Skeletal muscle satellite cell (primary cell): ENCODE results near the gene SCYL1.

ENCODE experiments used
- H3K27me3 ChIP-seq: 2 replicates; pipeline ENCODE4 v1.7.0; 2013; ENCODE audit warnings: low read length; ENCODE audit not compliant: control insufficient read depth, insufficient read depth
- H3K36me3 ChIP-seq: 2 replicates; pipeline ENCODE4 v1.7.0; 2013; ENCODE audit warnings: mild to moderate bottlenecking, control low read depth, low read length; ENCODE audit not compliant: insufficient read depth
- H3K4me1 ChIP-seq: 2 replicates; pipeline ENCODE4 v1.7.0; 2013; ENCODE audit warnings: low read length; ENCODE audit not compliant: control insufficient read depth, insufficient read depth
- H3K4me2 ChIP-seq: 2 replicates; pipeline ENCODE4 v1.7.0; 2013; ENCODE audit warnings: mild to moderate bottlenecking, low read length
- H3K4me3 ChIP-seq: 2 replicates; pipeline ENCODE4 v1.7.0; 2013; ENCODE audit warnings: low read length
- H3K9ac ChIP-seq: 2 replicates; pipeline ENCODE4 v1.7.0; 2013; ENCODE audit warnings: mild to moderate bottlenecking, low read depth, low read length, moderate library complexity
- H3K9me3 ChIP-seq: replicated peaks from 2 replicates; pipeline ENCODE4 v1.7.0; 2013; ENCODE audit warnings: mild to moderate bottlenecking, control low read depth, low read length

SCYL1 gene

DNA sequence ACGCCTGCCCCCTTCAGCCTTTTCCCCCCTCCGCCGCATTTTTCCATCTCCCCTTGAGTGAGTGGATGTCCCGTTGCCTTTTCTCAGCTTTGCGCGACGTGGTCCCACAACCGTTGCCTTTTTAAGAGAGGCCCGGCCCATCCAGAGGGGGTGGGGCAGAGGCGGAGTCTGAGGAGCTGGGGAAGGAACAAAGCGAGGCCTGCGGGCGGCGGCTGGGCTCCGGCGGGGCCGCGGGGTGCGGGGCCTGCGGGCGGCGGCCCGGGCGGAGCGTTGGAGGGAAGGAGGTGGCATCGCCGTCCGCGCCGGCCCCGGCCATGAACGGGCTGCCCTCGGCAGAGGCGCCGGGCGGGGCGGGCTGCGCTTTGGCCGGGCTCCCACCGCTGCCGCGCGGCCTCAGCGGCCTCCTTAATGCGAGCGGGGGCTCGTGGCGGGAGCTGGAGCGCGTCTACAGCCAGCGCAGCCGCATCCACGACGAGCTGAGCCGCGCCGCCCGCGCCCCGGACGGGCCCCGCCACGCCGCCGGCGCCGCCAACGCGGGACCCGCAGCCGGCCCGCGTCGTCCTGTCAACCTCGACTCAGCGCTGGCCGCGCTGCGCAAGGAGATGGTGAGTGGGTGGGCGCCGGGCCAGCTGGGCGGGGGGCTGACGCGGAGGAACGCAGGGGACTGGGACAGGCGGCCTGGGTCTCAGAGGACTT is 47.6 kb downstream of the SCYL1 start, which contains the start of gene FAM89B:
Gene FAM89B (plus strand): TSS at position 183 of the 696 bp plus-strand sequence. CDS start 132 bp downstream, at position 315.
- peaks cover 4% of the 10 kb centered on the region for H3K36me3 ChIP-seq
- H3K4me1 ChIP-seq: peaks cover 61% of the 10 kb centered on the region
- peak within 1 kb of the TSS; percentile 98 for H3K4me3 ChIP-seq
- no peaks in the 10 kb centered on the region for H3K9me3 ChIP-seq
- H3K4me2 ChIP-seq: peak within 1 kb of the TSS; percentile 96
- H3K27me3 ChIP-seq: no peaks in the 10 kb centered on the region
- H3K9ac ChIP-seq: peak within 1 kb of the TSS; percentile 92

DNA sequence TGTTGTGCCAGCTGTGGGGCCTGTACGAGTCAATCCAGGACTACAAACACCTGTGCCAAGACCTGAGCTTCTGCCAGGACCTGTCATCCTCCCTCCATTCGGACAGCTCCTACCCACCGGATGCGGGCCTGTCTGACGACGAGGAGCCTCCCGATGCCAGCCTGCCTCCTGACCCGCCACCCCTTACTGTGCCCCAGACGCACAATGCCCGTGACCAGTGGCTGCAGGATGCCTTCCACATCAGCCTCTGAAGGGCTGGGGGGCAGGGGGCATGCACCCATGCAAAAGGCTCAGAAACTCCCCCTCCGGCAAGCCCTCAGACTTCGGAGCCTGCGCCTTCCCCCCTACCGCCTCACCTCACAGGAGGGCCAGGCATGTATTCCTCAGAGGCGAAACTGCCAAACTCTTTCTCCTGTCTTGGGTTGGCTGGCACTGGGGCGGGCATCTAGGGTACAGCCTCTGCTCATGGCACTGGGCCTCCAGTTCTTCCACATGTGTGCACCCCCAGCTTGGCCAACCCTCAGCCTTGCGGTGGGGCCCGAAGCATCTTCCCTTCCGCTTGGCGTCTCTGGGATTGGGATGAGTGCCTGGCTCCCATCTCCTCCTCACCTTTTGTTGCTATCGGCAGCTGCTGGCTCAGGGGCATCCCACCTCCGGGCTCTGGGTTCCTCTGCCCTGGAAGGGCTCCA is 48.7 kb downstream of the SCYL1 start:
- Histone ChIP-seq H3K36me3 (peaks cover 7% of the 10 kb centered on the region), H3K4me3 (peak overlapping the region; percentile 76), H3K4me2 (peak overlapping the region; percentile 96), H3K9me3 (no peaks in the 10 kb centered on the region), H3K27me3 (no peaks in the 10 kb centered on the region), H3K4me1 (peaks cover 68% of the 10 kb centered on the region), H3K9ac (peak overlapping the region; percentile 92)

- Histone ChIP-seq H3K9me3 (no peaks in the 10 kb centered on the region), H3K27me3 (no peaks in the 10 kb centered on the region), H3K4me3 (peak overlapping the region; percentile 76), H3K9ac (peak overlapping the region; percentile 92), H3K4me2 (peak overlapping the region; percentile 96), H3K4me1 (peaks cover 61% of the 10 kb centered on the region), H3K36me3 (peaks cover 7% of the 10 kb centered on the region)
Observed at GRCh38 chr11:65574109-65574810, 49.4 kb downstream of the SCYL1 start.

DNA sequence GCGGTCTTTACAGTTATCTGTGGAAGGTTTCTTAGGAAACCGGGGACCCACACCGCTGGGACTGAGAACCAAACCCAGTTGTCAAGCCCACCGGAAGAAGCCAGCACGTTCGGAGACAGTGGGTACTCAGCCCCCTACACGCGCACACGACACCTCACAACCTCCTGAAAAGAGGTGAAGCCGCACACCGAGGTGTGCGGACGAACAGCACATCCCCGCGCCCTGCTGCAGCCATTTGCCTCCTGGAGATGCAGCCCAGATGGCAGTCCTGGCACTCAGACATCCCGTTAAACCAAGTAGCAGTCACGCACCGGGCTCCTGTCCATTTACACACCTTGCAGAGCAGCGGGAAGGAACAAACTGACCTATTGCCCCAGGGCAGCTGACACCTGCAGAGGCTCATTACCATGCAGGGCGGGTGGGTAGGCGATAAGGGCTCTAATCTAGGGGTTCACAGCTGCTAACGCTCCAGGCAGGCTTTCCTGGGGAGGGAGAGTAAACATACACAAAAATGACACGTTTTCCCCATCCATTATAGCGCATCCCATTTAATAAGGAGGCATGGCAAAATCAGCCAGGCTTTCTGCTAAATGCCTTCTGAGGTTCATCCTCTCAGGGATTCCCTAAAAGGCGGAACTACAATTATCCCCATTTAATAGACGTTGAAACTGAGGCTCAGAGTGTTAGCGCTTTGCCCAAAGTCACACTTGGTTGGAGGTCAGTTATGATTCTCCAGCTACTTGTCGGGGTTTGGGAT is 50.1 kb downstream of the SCYL1 start:
- Histone ChIP-seq H3K9me3 (no peaks in the 10 kb centered on the region), H3K36me3 (peaks cover 13% of the 10 kb centered on the region), H3K4me3 (peak overlapping the region; percentile 76), H3K4me1 (peaks cover 58% of the 10 kb centered on the region), H3K27me3 (no peaks in the 10 kb centered on the region), H3K4me2 (peak overlapping the region; percentile 96), H3K9ac (peak overlapping the region; percentile 52)

DNA sequence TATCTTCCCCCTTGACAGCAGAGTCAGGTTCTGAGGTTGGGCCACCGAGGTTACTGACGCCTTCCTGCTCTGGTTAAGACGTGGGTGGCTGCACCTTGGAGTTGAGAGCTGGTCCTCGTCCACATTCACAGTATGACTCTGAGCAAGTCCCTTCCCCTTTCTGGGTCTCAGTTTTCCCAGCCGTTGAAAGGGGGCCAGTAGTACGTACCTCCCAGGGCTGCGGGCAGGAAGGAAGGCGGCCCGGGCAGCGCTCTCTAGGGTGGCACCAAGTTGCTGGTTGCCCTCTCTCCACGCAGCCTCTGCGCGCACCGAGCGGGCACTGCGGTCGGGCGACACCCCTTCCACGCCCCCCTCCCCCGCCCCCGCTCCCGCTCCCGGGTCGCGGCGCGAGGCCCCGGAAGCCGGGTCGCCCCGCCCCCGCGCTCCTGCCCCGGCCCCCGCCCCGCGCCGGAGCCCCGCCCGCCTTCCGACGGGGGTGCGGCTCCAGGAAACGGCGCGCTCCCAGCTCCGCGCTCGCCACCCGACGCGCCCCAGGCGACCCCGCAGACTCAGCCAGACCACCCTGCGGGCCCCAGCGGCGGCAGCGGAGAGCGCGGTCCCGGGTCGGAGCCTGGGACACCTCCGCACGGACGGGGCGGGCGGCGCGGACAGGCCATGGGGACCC is 50.8 kb downstream of the SCYL1 start, which contains the start of gene EHBP1L1:
Gene EHBP1L1 (plus strand): TSS at position 486 of the 664 bp plus-strand sequence. CDS start 250 bp downstream, outside the sequence.
- H3K9me3 ChIP-seq: no peaks in the 10 kb centered on the region
- H3K4me1 ChIP-seq: peaks cover 58% of the 10 kb centered on the region
- peaks cover 20% of the 10 kb centered on the region for H3K36me3 ChIP-seq
- H3K27me3 ChIP-seq: no peaks in the 10 kb centered on the region
- H3K4me2 ChIP-seq: peak within 1 kb of the TSS; percentile 96
- H3K4me3 ChIP-seq: peak within 1 kb of the TSS; percentile 76
- peak within 1 kb of the TSS; percentile 84 for H3K9ac ChIP-seq

DNA sequence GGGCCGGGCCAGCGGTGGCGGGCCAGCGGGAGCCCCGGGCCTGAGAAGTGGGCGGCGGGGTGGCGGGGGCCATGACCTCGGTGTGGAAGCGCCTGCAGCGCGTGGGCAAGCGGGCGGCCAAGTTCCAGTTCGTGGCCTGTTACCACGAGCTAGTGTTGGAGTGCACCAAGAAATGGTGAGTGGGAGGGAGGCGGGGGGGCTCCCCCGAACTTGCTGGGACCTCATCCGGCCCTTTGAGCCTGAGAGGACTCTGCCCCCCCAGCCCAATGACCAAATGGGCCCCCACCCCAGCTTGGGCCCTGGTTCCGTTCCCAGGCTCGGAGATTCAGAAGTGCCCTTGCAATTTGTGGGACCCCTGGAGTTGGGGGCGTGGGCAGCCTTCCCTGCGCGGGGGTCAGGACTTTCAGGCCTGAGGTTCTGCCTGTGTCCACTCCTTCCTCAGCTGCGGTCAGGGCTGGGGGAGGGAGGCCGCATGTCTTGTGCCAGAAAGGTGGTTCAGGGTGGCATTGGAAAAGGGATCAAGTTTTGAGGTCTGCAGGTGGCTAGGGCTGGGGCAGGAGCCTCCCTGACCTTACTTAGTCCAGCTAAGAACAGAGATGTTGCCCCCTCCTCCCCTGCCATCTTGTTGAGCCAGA is 51.5 kb downstream of the SCYL1 start:
- Histone ChIP-seq H3K4me1 (peaks cover 53% of the 10 kb centered on the region), H3K36me3 (peaks cover 25% of the 10 kb centered on the region), H3K27me3 (no peaks in the 10 kb centered on the region), H3K4me2 (peak overlapping the region; percentile 96), H3K9ac (peak overlapping the region; percentile 84), H3K4me3 (peak overlapping the region; percentile 76), H3K9me3 (no peaks in the 10 kb centered on the region)

GRCh38 chr11:65576867-65577755 is 52.2 kb downstream of the SCYL1 start:
- Histone ChIP-seq H3K9me3 (no peaks in the 10 kb centered on the region), H3K9ac (peak overlapping the region; percentile 84), H3K4me2 (peak overlapping the region; percentile 96), H3K4me3 (peak overlapping the region; percentile 76), H3K36me3 (peaks cover 29% of the 10 kb centered on the region), H3K4me1 (peaks cover 46% of the 10 kb centered on the region), H3K27me3 (no peaks in the 10 kb centered on the region)

DNA sequence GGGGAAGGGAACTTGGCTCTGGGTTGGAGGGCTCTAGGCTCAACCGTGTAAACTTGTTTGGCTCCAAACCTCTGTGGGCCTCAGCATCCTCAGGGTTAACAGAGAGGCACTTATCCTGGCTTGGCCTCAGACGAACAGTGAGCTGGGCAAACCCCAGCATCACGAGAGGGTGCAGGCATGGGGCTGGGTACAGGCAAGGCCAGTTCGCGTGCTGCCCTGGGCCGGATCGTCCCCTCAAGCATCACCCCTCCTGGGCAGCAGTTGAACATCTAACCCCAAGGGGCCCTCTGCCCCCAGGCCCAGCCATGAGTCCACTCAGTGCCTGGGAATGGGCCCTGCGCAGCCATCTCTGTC is 52.9 kb downstream of the SCYL1 start:
- Histone ChIP-seq H3K4me1 (peaks cover 46% of the 10 kb centered on the region), H3K9me3 (no peaks in the 10 kb centered on the region), H3K4me3 (peak overlapping the region; percentile 76), H3K27me3 (no peaks in the 10 kb centered on the region), H3K9ac (peak overlapping the region; percentile 84), H3K4me2 (peak overlapping the region; percentile 96), H3K36me3 (peaks cover 34% of the 10 kb centered on the region)

- peaks cover 44% of the 10 kb centered on the region for H3K4me1 ChIP-seq
Observed at GRCh38 chr11:65578134-65578533, 53.3 kb downstream of the SCYL1 start.

More at GRCh38 chr11:65578134-65578533, 53.3 kb downstream of the SCYL1 start:
- Histone ChIP-seq H3K4me2 (peak overlapping the region; percentile 96), H3K27me3 (no peaks in the 10 kb centered on the region), H3K9ac (peak overlapping the region; percentile 84), H3K4me3 (peak overlapping the region; percentile 76), H3K9me3 (no peaks in the 10 kb centered on the region), H3K36me3 (peaks cover 38% of the 10 kb centered on the region)
